DMS153 treated with DMSO at 0.1 percent for 48 hours (cell line): ENCODE measurements around the gene SMAP1.
A peak's percentile ranks its signal among the peaks of the same experiment; 100 is the strongest.

Experiments
- DNase-seq: peaks from one replicate; lab custom pipeline; 2025; ENCODE audit not compliant: unreplicated experiment; lab: John Stamatoyannopoulos, UW

Gene SMAP1

DNA sequence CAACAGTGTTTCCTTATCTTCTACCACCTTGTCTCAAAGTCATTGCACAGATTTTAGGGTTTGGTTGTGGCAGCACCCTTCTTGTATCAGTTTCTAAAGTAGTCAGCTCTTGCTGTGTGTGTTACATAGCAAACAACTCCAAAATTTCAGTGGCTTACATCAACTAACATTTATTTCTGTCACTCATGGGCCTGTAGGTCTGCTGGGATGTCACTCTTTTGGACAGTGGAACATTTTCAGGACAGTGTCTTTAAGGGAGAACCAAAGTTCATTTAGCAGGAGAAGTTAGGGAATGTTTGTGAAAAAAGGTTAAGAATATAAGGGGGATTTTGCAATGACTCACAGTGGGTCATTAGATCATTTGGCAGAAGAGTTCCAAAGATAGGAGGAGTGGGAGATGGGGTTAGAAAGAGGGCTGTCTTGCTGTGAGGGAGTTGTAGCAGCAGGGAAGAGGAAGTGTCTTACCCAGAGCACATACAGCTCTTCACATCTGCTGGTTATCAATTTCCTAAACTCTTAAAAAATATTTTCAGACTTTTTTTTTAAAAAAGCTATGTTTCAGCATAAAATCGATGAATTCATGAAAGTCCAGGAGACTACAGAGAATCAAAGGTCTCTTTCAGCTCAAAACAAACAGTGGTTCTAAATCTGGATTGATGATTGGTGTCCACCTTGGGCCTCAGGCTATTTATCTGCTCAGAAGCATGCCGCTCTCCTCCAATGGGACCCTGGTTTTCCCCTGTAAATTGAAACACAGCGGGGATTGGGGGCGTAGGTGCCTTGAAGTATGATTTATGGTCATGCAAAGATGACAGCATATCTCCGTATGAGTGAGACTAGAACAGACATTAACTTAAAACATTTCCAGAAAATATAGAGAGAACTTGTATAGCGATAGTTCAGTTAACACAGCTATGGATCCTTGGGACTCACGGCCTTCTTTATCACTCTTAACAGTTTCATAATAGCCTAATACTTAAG is 171.9 kb downstream of the SMAP1 start:
- no peak for DNase-seq

DNA sequence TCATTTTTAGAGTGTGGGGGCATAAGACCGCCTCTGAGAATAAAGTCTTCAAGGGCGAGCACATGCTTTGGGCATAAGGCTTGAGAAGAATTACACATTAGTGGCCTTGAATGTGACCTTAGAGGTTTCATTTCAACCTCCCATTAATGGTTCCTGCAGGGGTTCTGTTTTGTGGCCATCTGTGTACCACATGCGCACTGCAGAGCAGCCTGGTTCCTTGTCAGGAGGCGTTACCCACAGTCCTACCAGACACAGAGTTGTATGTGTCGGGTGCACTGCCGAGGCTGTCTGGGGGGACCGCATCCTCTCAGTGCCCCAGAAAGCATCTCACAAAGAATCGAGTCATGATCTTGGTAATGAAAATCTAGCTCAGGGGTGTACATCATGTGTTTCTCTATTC is 173.4 kb downstream of the SMAP1 start:
- no peak for DNase-seq

DNA sequence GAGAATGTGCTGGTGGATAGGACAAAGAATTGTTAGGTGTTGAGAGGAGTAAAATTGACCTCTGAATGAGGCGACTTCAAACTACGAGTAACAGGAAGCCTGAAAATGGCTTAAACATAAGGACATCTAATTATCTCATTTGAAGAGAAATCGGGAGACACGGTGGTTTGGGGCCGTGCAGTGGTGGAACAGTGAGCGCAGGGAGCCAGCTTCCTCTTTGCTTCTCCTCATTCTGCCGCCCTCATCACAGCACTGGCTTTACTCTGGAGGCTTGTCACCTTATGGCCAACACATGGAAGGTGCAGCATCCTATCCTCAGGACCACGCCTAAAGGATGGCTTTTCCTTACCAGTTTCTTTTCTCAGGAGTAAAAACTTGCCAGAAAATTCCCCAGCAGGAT is 174.9 kb downstream of the SMAP1 start:
- no peak for DNase-seq

DNA sequence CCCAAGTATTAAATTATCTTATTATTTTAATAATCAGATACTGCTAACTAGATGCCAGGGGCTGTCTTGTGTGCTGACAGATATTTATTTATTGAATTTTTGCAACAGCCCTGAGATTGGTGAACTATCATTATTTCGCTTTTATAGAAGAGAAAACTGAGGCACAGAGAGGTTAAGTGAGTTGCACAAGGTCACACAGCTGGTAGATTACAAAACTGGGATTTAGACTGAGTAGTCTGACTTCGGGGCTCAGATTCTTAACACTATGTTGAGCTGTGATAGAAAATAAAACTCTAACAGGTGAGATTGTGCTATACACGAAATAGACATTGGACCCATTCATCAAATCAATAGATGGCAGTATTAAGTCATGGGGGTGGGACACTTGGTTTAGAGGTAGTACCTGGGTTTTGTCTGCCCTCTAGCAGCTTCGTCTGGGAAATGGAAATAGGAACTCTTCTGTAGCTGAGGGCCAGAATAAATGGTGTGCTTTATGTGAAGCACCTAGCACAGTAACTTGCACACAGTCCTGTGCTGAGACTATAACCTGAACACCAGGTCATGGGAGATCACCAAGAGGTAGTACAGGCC is 175.7 kb downstream of the SMAP1 start:
- DNase-seq, result no peak

DNA sequence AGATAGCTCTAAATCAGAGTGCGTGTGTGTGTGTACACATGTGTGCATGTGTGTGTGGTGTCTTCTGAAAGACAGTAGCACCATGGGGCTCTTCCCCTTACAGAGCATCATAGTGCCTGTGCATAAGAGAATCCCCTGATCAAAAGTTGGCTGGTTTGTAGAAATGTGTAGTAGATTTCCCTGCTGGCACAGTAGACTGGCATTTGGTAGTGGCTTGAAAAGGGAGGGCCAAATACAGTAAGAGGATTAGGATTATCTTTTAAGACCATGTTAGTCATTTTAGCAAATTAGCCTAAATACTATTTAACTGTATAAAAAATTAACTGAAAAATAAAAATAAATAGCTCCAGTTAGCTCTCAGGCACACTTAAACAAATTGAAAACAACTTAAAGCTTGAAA is 176.6 kb downstream of the SMAP1 start:
- DNase-seq, result no peak

DNA sequence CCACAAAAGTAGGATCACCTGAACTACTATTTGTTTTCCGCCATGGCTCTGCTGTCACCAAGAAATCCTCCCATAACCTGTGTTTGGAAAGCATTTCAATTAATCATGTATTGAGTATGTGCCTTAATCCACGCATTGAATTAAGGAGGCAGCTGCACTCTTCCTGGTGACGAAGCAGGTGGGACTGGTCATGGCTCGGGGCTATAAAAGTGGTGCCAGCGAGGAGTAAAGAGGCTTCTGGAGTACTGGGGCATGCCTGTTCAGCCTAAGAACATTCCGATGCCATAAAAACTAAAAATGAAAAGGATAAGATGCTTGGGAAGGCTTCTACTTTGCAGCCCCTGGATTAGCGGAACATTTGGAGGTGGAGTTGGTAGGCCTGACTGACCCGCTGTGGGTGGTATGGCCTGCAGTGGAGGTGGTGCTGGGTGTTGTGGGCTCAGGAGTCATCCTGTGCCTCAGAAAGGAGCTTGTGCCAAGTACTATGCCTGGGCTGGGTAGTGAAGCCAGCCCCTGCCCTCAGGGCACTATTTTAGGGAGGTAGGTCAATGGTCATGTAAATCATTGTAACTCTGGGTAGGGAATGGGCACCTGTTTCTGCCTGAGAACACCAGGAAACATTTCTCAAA is 178.6 kb downstream of the SMAP1 start:
- DNase-seq, result no peak

DNA sequence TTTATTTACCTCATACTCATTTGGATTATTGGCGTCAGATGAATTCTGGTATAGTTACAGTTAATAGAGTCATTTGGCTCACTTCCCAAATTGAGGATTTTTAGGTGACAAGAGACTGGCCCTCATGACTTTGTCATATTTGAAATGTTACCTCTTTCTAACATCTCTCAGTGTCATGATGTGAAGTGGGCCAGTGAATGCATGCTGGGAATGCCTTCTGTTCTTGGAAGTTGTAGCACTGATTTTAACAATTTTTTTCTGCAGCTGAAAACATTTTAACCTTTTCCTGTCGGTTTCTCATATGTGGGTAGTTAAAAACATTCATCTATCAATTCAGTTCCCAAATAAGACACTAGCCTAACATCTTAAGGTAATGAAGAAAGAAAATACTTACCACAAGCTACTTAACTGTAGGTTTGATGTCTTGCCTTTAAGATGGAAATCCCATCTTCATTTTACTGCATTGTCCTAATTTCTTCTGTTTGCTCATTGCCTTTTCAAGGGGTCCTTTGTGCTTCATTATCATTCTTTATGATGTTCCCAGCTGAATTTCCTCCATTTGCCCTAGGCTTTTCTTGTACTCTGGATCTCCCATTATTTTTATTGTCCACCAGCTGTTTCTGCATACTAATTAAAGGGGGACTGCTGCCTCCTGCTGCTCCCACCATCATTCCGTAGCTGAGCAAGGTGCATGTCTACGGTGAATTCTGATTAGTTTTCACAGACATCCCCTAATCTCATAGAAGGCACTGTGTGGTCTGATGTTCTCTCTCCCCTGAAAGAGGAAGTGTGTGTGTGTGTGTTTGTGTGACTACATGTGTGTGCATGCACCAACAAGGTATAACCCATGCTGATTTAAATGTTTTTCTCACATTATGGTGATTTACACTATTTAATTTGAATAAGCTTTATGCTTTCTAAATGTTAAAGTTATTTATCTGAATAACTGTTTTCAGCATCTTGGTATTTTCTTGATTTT is 179.7 kb downstream of the SMAP1 start:
- DNase-seq, result no peak

DNA sequence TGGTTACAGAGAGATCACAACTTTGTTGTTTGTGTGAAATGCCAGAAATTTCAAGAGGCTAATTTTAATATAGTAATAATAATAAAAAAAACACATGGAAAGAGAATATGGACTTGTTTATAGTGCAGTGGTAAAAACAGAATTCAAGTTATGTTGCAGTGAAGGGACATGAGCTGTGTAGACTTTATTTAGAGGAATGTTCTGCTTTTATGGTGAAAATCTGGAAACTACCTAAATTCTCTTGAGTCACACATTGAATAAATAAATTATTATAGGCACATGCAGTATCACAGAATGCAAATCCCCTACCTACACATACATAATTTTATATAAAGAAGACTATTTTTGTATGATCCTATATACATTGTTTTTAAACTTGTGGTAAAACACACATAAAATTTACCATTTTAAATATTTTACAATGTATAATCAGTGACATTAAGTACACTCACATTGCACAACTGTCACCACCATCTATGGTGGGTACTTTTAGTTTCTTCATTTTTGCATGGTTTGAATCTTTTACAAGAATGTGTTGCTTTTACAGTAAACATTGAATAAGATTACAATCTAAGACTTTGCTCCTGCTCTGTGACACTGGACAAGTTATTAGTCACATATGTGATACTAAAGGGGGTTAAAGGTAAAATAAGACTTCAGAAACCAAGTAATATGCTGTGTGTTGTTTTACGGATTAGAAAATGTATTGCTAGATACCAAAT is 181.8 kb downstream of the SMAP1 start:
- DNase-seq, result no peak

DNA sequence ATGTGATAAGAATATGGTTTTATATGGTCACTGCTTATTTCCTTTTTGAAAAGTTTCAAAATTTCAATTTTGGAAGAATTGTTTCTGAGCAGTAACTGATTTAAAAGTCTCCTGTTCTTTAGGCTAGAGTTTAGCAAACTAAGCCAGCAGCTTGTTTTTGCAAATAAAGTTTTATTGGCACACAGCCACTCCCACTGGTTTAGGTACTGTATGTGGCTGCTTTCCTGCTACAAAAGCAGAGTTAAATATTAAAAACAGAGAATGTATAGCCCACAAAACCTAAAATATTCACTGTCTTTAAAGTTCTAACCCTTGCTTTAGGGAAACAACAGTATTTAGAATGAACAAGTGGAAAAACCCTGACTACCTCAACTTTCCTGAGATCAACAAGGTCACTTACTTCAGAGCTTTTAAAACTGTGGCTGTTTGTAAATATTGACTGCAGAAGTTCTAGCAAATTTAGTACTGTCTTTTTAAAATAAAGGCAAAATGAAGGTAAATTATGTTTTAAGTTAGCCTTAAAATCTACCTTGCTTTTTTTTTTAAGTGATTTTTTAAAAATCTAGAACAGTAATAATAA is 185.1 kb downstream of the SMAP1 start:
- DNase-seq, result no peak

DNA sequence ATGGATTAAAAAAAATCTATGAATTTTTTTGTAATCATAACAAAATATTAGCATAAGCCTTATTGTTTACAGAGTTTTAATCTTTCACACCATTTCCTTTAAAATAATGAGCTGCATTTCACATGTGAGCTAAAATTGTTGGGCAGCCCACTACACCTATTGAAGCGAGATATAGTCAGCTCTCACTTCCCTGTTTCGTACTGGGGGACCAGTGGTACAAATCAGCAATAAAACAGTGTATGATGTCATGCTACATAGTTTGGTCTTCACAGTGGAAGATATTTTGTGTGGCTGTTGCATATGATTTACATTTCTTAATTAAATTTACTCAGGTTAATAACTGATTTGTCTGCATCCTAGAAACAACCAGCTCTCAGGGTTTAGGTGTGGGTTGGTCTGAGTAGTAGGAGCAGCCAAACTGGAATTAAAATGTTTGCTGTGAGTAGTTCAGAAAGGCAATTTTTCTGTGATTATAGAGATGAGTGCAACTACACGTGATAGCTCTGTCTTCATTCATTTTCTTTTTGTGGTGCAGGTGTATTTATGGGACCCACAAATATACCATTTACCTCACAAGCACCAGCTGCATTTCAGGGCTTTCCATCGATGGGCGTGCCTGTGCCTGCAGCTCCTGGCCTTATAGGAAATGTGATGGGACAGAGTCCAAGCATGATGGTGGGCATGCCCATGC is 189.8 kb downstream of the SMAP1 start:
- DNase-seq, result no peak

DNA sequence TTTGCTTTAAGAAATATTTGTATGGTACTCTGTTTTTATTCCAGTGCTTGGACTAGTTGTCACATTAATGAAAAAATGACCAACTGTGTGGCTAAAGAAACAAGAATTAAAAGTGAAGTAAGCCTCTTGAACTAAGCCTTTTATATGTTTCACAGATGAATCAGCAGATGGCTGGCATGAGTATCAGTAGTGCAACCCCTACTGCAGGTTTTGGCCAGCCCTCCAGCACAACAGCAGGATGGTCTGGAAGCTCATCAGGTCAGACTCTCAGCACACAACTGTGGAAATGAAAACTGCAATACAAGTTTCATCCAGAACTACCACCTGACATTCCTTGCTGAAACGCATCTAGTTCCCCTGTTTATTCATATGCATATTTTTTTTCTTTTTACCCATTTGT is 192.4 kb downstream of the SMAP1 start:
- DNase-seq, result no peak

DNA sequence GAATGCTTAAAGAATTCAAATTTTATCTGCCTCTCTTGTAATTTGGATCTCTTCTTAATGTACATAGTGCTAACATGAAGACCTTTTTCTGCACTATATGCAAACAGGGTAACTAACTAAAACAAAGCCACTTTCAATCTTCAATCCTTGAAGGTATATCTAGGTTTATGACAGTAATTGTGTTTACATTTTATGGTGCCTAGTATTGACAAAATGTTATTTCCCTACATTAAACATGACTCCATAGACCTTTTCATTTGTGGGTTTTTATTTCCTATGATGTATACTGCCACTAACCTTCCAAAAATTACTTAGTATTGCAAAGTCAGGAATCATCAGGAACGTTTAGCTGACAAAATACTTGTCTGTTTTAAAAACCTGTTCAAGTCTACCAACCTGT is 193.2 kb downstream of the SMAP1 start:
- no peak for DNase-seq

DNA sequence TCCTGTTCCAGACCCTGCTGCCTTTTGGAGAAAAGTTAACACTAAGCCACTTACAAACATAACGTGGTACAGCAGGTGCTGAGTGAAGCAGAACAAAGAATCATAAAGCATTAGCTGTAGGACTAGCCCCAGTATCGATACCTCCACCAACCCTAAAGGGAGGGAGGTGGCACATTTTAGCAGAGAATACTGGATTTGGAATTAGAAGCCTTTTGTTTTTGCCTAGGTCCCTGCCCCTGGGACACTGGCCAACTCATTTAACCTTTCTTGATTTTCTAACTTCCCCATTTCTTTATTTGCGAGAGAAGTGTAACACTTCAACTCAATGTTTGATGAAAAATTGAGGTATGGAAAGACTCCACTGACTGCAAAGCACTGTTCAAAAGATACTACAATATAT is 195.7 kb downstream of the SMAP1 start:
- no peak for DNase-seq

DNA sequence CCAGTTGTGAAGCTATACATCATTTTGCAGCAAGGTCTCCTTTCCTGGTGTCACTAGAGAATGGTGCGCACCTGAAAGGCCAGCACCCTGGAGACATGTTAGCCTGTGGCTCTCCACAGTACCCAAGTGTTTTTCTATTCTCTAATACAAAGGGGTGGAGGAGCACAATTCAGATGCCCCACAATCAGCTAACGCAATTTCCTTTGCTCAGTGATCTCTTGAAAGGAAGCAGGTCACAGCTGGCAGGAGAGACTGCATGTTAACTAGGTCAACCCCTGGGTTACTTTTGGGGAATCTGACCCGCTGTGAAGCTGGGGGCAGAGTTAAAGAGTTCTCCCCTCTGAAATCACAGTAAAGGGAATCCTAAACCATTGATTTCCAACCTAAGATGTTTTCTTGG is 196.7 kb downstream of the SMAP1 start:
- DNase-seq, result no peak

DNA sequence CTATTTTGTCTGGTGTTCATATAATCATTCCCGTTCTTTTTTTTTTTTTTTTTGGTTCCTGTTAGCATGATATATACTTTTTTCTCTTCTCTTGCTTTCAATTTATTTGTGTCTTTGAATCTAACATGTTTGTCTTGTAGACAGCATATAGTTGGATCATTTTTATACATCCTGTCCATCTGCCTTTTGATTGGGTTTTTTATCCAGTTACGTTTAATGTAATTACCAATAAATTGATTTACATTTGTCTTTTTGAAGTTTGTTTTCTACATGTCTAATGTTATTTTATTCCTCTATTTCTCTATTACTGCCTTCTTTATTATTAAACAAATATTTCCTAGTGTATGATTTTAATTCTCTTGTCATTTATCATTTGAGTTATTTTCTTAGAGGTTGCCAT is 204.8 kb downstream of the SMAP1 start:
- DNase-seq, result no peak

DNA sequence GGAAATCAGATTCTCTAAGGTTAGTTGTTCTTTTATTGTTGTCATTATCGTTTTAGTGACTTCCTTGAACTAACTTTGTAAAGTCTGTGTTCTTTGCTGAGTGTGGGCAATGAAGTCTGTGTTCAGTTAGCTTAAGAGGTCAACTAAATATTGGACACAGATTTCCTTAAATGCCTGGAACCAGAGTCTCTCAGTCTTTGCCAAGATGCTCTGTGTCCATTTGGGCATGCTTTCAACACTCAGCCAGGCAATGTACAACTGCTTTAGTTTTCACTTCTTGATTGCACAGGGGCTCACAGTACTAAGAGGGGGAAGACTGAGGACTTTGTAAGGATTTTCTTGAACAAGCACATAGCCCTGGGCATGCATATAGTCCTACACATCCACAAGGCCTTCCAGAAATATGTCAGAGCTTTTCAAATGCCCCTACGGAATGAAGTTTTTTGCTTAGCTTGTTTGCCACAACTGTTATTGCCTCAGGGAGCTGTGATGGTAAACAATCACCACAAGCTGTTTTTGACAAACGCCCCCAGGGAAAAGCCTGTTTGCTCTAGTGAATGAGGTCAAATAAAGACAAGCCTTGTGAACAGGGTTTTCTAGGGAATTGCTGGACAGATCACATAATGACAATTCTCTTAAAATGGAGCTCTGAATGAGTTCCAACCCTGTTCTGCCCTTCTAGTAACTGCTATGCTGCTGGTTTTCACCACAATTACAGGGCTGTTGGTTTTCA is 206.7 kb downstream of the SMAP1 start:
- DNase-seq, result no peak

DNA sequence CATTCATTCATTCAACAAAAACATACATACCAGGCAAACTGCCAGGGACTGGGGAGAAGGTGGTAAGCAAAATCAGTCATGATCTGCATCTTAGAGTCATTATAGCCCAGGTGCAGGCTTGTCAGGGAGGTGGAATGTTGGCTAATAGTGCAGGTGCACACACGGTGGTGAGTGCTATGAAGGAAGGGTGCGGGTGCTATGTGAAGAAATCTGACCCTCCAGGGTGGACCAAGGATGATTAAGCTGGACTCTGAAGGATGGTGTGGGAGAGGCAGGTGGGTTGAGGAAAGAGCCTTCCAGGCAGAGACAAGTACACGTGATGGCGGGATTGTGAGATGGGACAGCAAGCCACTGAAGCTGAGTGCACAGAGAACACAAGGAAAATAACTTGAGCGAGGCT is 211.8 kb downstream of the SMAP1 start:
- no peak for DNase-seq

DNA sequence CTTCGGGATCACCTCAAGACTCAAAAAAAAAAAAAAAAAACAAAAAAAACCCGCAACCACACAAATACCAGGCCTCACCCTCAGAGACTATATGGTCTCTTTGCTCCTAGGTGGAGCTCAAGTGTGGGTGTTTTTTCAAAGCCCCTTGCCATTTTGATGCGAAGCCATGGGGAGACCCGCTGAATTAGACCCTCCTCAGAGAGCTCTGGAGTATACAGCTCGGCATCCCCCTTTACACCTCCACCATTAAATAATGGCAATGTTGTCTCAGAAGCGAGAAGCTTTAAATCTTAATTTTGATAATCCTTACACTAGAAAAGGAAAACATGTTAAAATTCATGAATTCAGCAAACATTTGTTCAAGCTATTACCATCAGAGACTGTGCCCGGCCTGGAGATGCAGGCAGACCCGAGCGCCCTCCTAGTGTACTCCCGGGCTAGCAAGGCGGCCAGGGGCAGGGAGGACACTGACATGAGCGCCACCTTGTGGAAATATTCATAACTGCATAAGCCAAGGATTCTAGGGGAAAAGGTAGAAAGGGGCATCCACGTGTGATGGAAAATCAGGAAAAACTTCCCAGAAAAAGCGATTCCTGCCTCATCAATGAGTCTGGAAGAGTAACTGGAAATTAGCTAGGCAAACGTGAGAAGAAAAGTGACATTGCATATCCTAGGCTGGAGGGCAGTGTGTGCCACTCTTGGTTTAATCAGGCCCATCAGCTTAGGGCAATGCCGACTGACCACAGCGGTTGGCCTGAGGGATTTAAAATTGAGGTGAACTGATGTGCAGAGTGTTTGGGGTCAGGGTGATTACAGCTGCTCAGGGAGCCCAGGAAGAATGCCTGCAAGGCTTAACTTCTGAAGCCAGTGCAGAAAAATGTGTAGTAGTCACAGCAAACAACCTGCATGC is 216.6 kb downstream of the SMAP1 start:
- peak; percentile 34 for DNase-seq
